ENCODE results near the gene UBTD2.

DNA sequence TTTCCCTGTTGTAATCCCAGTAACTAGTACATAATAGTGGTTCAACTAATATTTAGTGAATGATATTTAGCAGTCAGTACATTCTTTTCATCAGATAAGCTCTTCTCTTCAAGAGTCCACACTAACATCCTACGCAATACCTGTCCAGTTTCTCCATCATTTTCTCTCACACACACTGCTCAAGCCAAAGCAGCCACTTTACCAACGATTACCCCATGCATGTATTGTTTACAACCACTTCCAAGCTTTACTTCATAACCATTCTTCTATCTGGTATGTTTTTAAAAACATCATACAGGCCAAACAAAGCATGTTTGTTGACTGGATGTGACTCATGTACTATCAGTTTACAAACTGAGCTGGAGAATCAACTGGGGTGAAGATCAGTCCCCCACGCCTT is 7.3 kb downstream of the UBTD2 start:
- no peak for TF ChIP-seq POLR2A (IDR thresholded peaks at IDR 0.05)
- TF ChIP-seq, protein P1, sequence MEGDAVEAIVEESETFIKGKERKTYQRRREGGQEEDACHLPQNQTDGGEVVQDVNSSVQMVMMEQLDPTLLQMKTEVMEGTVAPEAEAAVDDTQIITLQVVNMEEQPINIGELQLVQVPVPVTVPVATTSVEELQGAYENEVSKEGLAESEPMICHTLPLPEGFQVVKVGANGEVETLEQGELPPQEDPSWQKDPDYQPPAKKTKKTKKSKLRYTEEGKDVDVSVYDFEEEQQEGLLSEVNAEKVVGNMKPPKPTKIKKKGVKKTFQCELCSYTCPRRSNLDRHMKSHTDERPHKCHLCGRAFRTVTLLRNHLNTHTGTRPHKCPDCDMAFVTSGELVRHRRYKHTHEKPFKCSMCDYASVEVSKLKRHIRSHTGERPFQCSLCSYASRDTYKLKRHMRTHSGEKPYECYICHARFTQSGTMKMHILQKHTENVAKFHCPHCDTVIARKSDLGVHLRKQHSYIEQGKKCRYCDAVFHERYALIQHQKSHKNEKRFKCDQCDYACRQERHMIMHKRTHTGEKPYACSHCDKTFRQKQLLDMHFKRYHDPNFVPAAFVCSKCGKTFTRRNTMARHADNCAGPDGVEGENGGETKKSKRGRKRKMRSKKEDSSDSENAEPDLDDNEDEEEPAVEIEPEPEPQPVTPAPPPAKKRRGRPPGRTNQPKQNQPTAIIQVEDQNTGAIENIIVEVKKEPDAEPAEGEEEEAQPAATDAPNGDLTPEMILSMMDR (IDR thresholded peaks at IDR 0.05), result no peak
